Suppressor macrophage (primary cell): ENCODE results near the gene SMC3.
"Not testable (repeated sequence)": the region's sequence is repeated elsewhere in the genome, so short reads cannot be mapped to it uniquely, and the experiment has no call there.

Source experiments
- DNase-seq, 4 experiments: peaks; one replicate each; pipeline ENCODE4 v3.0.0-alpha.2; 2020 to 2022

The SMC3 gene

DNA sequence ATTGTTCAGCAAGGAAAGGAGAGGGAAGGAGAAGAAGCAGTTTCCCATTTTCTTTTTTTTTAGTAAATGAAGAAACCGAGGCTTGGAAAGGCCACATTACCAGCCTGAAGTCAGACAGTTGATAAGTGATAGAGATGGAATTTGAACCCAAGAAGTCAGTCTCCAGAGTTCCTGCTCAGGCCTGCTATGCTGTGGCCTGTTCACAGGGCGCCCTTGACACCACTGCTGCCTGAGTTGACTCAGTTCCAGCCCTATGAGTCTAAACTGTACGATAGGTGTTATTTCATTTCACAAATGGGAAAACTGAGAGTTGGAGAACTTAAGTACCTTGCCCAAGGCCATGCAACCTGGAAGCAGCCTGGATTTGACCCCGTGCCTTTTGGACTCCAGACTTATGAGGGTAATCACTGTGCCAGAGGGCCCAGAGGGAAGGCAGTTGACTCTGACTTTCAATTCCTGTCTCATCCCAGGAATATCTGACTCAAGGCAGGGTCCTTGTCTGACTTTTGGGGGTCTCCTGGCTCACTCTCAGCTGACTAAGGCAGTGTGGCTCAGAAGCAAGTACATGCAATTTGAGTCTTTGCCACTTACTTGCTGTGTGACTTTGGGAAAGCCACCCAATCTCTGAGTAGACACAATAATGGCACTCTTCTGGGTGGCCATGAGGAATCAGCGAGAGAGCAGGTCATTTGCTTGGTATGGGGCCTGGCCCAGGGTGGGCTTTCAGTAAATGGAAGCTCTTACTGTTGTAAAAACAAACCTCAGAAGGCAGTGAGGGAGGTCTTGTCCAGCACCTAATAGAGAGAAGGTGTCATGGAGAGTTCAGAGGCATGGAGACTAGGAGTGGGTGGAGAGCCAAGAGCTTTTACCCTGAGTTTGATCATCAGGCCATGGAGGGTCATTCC lies 58.7 kb downstream of the SMC3 start:
- DNase-seq = no peak

- no peak for DNase-seq
These were observed 60.7 kb downstream of the SMC3 start for GRCh38 chr10:110628161-110628560.

GRCh38 chr10:110629680-110630191 lies 62.2 kb downstream of the SMC3 start:
- DNase-seq = no peak

GRCh38 chr10:110631934-110632333 lies 64.4 kb downstream of the SMC3 start:
- DNase-seq = no peak

GRCh38 chr10:110632591-110633215 lies 65.2 kb downstream of the SMC3 start:
- no peak for DNase-seq

DNA sequence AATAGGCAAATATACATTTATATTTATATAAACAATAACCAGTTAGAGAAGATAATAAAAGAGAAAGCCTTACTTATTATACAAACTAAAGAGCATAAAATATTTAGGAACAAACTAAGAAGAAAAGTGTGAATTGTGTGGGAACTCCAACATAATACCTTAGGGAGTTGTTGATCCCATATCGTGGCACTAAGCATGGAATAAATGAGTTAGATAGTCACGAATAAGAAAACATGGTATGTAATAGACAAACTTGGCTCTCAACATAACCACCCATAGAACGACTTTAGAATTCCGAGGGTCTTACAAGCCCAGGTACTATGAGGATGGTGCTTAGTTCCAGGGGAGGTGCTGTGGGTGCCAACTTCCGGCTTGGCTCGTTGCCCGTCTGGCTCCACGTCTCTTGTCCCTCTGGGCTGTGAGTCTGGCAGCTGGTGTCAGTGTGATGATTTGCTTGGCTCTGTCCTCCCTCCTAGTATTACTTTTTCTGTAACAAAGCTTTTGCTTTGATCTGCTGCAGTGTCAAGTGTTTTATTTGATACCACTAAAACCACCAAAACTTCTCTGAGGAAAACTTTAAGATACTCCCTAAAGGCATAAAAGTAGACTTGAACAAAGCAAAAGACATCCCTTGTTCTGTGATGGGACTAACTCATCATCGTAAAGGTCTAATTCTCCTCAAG lies 67.2 kb downstream of the SMC3 start:
- DNase-seq = no peak

GRCh38 chr10:110636572-110636931 lies 69.1 kb downstream of the SMC3 start:
- no peak for DNase-seq

DNA sequence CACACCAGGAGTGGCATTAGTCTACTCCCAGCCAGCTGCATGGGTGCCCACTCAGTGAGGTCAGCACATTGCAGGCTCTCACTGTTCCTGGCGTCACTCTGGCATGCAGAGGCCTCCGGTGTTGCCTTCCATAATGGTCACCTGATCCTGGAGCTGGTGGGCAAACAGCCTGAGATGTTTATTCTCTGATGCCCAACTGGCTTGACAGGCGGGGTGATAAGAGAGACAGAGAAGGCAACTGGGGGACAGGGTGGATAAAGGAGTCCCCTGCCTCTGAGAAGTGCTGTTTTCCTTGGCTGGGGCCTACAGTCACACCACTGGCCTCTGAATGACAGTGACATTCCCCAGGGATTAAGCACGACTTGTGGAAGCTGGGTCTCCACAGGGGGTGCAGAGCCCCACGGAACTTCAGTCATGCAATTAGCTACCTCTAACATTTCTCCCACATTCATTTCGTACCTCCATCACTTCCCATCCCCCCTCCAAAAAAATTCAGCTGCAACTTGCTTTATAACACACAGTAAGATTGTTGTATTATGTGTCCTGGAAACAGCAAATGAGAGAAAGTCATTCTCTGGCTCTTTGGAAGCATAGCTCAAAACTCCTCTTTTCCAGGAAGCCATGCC lies 69.5 kb downstream of the SMC3 start:
- no peak for DNase-seq

DNA sequence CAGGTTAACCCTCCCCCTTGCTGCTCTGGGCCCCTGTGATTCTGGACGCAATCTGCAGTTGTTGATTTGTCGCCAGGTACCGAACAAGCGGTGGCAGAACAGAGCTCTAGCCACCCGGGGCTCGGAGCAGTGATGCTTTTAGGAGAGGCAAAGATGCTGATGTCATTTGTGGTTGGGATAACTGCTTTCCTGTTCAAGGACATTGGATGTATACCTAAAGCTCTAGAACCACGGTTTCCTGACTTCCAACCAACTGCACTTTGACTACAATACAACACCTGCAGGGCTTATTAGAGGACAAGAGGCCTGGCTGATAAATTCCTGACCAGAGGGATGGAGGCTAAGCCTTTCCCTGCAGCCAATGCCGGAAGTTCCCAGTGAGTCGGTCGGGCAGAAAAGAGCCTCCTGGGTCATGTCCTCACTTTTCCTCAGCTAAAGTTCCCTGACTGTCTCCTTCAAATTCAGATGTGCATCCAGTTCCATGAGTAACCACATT lies 70.1 kb downstream of the SMC3 start:
- DNase-seq = no peak

DNA sequence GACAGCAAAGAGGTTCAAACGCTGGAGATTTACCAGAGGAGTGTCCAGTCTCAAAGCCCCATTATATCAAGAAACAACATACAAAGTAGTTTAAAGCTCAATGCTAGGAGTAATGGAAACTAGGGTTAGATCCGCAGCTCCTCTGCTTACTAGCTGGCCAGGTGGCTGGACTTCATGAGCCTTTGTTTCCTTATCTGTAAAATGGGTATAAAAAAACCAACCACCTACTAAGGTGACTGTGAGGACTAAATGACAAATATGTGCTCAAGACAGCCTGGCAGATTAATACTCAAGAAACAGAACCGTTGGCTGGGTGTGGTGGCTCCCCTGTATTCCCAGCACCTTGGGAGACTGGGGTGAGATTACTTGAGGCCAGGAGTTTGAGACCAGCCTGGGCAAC lies 70.8 kb downstream of the SMC3 start:
- no peak for DNase-seq

GRCh38 chr10:110639046-110639445 lies 71.6 kb downstream of the SMC3 start:
- DNase-seq = not testable (repeated sequence)

DNA sequence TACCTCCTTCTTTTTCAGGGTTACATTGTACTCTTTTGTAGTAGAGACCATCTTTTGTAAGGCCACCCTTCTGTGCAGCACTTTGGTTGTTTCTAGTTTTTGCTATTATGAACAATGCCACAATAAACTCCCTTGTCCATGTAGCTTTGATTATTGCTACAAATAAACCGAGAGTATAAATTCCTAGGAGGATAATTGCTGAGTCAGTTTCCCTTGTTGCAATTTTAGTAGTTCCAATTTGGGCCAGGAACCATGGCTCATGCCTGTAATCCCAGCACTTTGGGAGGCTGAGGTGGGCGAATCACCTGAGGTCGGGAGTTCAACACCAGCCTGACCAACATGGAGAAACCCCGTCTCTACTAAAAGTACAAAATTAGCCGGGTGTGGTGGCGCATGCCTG lies 72.4 kb downstream of the SMC3 start:
- DNase-seq = not testable (repeated sequence)

- no peak for DNase-seq
These were observed 73.8 kb downstream of the SMC3 start for GRCh38 chr10:110641256-110641655.

GRCh38 chr10:110642204-110643034 lies 74.9 kb downstream of the SMC3 start:
- DNase-seq = no peak

DNA sequence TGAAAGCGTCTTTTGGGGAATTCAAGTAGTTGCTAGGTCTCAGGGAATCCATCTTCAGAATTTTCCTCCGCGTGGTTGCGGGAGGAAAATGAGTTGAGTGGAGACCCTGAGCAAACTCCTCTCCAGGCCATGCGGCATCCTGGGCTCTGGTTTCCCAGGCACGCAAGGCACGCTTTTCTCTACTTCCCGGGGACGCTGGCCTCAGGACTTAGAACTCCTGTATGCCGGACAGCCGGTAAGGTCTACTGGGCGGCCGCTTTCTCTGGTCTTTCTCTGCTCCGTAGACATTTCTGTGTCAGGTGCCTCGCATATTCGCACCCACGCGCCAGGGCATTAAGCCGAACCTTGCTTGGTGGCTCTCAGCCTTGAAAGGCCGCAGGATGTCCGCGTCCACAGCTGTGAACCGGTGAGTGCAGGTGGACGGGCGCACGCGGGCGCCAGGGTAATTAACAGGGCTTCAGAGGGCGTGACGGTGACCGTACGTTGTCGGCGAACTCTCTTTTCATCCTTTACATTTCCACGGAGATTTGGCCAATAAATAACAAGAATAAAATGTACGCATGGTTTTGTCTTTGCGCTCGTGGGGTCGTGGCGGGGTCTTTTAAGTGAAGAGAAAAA lies 75.6 kb downstream of the SMC3 start:
- DNase-seq = peak in 1 of 4 experiments; percentile 8

- DNase-seq = peak in 3 of 4 experiments; percentile 12 to 47 (median 27)
These were observed 76.4 kb downstream of the SMC3 start, which contains the start of gene RBM20 for GRCh38 chr10:110643653-110644597. TSS of gene RBM20 (plus strand) at chr10:110644336. CDS start at chr10:110644455, 119 bp downstream.

DNA sequence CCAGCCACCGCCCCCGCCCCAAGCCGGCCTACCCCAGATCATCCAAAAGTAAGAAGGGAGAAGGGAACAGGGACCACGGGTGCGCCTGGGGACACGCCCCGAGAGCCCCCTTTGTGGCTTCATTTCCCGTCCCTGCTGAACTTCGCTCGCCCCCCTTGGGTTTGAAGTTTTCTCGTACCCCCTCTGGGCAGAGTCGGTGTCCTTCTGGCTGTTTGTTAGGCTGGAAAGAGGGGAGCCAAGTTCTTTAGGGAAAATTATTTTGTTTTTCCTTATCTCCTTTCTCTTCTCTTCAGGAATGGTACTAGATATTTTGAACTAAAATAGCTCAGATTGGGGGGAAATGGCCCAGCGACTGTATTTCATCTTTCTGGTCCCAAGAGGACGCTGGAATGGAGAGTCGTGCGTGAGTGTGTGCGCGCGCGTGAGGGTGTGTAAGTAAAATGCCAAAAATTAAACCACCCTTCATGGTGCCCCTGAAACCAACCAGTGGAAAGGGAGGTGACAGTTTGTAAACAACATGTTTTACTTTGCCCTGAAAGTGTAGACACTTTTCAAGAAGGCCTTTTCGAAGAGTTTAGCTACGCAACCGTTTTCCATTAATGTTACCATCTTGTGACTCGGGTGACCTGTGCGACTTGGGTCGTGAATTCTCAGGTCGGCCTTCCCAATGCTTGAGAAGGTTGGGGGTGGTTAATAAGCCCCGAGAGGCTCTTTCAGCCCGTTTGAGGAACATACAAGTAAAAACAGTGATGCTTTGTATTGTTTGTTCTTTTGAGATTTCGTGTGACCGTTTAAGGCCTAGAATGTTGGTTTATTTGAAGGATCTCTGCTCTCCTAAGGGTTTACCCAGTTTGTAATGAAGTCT lies 77.3 kb downstream of the SMC3 start:
- DNase-seq = peak in 1 of 4 experiments; percentile 4

DNA sequence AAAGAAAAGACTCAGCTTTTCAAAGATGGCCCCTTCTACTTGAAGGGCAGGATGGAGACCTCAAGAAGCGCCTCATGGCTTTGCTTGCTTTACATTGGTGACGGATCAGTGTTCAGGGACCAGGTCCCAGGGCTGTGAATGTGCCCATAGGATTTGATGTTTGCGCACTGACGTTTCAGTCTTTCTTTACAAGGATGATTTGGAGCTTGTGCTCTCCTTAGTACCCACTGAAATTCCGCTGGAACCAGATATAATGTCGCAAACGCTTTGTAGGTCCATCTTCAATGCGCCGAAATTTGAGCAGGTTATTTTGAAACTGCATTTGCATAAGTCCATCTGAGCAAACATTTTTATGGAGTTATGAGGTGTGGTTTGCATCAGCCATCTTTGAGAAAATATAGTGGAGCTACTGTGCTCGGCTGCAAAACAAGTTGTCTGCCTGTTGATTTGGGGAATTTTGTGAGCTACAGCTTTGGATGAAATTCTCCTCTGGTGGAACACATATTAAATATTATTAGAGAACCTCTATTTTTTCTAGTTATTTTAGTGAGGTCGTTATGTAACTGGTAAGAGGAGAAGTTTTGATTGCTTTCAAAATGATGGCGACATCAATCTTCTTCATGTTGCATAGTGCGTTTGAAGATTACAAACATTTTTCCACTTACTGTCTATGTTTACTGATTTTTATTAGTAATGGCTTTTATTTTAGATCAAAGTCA lies 79.1 kb downstream of the SMC3 start:
- DNase-seq = no peak
